GM12892 (cell line): ENCODE results near the gene MYL6.

Experiments
- POLR2A ChIP-seq: IDR thresholded peaks from 2 replicates; pipeline ENCODE4 v1.6.1; 2011; ENCODE audit warnings: low read depth, low read length, control low read depth
- POLR2AphosphoS5 ChIP-seq: IDR thresholded peaks from 2 replicates; pipeline ENCODE4 v1.6.1; 2011; ENCODE audit warnings: low read depth, low read length, control low read depth

- TF ChIP-seq POLR2A (no peak; the same call in 1 of the 2 replicates), POLR2AphosphoS5 (no peak)
Measured at GRCh38 chr12:56158926-56159461, 835 bp downstream of the MYL6 start.
